Left cardiac atrium (tissue), 4 donors: Measurements from ENCODE around the gene CRYGN. TPM values are rescaled to one million over a fixed set of nuclear protein-coding genes. Genes with fewer than 3 reads are reported as not detected.

Experiments used
- ATAC-seq, 2 donors: fragments of 200-7000 bp; cut with Tn5 transposase; one replicate each; pipeline ENCODE4 v1.9.1; 2020; ENCODE audit warnings: mild to moderate bottlenecking in 2 of 2, moderate library complexity in 2 of 2
- DNase-seq: peaks from one replicate; pipeline ENCODE4 v3.0.0-alpha.2; 2020
- intact Hi-C, 2 donors: fragments of 100-400 bp; cut with DNase I; formaldehyde crosslinking; loops; one replicate each; pipeline versions ENCODE4 v1.14.1 to v1.15.1; 2022 to 2023
- long read RNA-seq: library from polyadenylated mRNA; unstranded; transcript quantifications from one replicate; pipeline ENCODE4 v2.0.0, GENCODE V29; 2021
- total RNA-seq, 2 donors: library from RNA; stranded (reverse); fragmentation: NEBNext Ultra II Directional; extraction: Animal tissue kit (Norgen Biotek cat#: 25700); gene quantifications; one replicate each; pipeline ENCODE4 v1.2.1, GENCODE V29; 2021
- donor health status: DM: no; HTN: yes; CAD: no.
- donor health status: DM: no; HTN: yes; CAD: no; lungs with severe emphysema.
- donor health status: DM: yes; HTN: yes; CAD: no.
- donor health status: Dilated cardiomyopathy.

Gene CRYGN, protein sequence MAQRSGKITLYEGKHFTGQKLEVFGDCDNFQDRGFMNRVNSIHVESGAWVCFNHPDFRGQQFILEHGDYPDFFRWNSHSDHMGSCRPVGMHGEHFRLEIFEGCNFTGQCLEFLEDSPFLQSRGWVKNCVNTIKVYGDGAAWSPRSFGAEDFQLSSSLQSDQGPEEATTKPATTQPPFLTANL
- total RNA-seq, result under 1 TPM; 0.24 to 0.53 TPM
- long read RNA-seq, partial matches to known transcripts, result 0 of 1 reads
- long read RNA-seq, other reads (novel, unspliced or antisense), result 1 of 1 reads

GRCh38 chr7:151439855-151440798 lies at the start of gene CRYGN:
CRYGN (minus strand) TSS chr7:151440141; CDS start chr7:151439917, 224 bp downstream.
- peak in 1 of 2 donors; percentile 23 for ATAC-seq
- intact Hi-C loops, result no loop called here

GRCh38 chr7:151489498-151489897 lies 49.6 kb upstream of the CRYGN start:
- no peak for DNase-seq
- intact Hi-C loops, result no loop called here
- ATAC-seq, result no peak

More at GRCh38 chr7:151439855-151440798, at the start of gene CRYGN:
- DNase-seq, result no peak

- intact Hi-C loops, result no loop called here
- no peak for DNase-seq
- ATAC-seq, result no peak
These were observed 48.2 kb upstream of the CRYGN start for GRCh38 chr7:151488096-151488495.

GRCh38 chr7:151487228-151487627 lies 47.3 kb upstream of the CRYGN start:
- no peak for ATAC-seq
- intact Hi-C loops, result no loop called here

GRCh38 chr7:151486074-151486473 lies 46.1 kb upstream of the CRYGN start:
- no peak for ATAC-seq
- intact Hi-C loops, result no loop called here
- no peak for DNase-seq

More at GRCh38 chr7:151487228-151487627, 47.3 kb upstream of the CRYGN start:
- DNase-seq, result no peak

DNA sequence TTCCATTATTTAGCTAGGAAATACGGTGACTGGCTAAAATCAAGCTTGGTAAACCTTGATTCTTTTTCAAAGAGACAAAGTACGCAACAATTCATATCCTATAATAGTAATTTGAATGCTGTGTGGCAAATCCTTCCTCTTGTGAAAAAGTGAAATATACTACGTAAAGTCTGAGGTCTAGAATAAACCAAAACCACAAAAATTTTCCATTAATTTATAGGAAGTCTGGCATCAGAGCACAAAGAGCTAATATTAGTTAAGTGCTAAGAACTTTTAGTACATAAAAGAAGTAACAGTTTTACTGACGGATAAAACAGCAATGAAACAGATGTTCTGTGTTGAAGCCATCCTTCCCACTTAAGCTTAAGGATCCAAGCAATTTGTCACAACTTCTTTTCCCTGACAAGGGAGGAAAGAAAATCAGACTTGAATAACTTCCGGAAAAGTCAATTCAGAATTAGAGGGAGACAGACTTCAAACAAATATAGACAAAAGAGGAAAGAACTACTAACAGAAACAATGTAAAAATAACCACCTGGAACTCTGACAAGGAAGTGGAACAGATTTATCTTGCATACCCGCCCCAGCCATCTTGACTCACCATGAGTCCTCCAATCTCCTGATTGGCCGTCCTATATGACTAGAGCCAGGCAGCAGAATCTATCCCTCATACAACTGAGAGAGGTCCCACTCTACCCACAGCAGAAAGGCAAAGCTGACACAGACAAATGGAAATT lies 45.2 kb upstream of the CRYGN start:
- peak in 1 of 2 donors; percentile 84 for ATAC-seq
- intact Hi-C loops, result no loop called here
- no peak for DNase-seq

- intact Hi-C loops, result no loop called here
- ATAC-seq, result no peak
- no peak for DNase-seq
These were observed 43.7 kb upstream of the CRYGN start for GRCh38 chr7:151483711-151483983.

DNA sequence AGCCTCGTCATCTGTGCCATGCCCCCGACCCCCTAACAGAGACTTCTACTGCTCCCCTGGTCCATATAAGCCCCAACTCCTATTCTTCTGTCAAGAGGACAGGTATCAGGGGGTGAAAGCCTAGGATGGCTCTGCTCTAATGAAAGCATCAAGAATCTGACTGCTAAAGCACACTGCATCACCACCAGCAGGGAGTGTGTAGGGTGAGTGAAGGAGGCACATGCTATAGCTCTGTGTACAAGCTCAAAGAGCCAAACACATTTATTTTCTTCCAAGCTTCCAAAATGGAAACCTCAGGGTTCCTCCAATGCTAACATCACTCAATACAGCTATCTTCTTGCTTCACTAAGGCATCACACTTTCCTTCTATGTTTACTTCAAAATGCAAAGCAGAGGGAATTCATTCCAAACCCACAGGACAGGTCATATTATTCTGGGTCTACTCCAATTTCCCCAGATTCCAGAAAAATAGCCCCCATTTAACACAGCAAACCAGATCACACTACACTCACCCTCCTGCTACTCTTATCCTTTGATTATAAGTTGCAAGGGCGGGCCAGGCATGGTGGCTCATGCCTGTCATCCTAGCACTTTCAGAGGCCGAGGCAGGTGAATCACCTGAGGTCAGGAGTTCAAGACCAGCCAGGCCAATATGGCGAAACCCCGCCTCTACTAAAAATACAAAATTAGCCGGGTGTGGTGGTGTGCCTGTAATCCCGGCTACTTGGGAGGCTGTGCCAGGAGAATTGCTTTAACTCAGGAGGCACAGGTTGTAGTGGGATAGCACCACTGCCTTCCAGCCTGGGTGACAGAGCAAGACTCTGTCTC lies 43.2 kb upstream of the CRYGN start:
- ATAC-seq, result no peak
- intact Hi-C loops, result no loop called here
- DNase-seq, result no peak

- intact Hi-C loops, result no loop called here
- DNase-seq (no peak), ATAC-seq (peak; percentile 20 to 50)
These were observed 41.9 kb upstream of the CRYGN start for GRCh38 chr7:151481650-151482505.

- intact Hi-C loops, result no loop called here
- ATAC-seq (no peak), DNase-seq (no peak)
These were observed 37.9 kb upstream of the CRYGN start for GRCh38 chr7:151477867-151478266.

DNA sequence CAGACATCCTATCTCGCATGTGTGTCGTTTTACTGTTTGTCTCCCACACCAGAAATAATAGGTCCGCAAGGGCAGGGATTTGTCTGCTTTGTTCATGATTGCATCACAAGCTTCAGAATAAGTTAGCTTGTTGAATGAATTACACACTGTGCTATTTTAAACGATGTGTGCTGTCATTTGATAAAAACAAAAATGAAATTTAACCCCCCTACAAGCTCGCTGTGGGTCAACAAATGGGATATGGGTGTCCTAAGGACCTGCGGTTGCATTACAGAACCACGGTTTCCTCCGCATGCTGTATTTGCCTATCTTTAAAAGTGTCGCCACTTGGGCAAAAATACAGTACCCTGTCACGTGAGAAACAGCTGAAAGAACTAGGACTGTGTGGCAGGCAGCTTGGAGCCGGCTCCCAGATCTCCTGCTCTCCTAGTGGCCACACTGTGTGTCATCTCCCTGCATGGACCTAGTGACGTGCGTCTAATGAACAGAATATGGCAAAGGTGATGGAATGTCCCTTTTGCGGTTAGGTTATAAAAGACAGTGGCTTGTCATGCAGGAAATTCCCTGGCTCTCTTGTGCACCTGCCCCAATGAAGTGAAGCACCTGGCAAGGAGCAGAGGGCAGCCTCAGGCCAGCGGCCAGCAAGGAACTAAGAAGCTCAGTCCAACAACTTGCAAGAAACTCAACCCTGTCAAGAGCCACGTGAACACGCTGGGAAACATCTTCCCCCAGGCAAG lies 32.9 kb upstream of the CRYGN start:
- DNase-seq (no peak), ATAC-seq (no peak)
- intact Hi-C loops, result no loop called here

DNA sequence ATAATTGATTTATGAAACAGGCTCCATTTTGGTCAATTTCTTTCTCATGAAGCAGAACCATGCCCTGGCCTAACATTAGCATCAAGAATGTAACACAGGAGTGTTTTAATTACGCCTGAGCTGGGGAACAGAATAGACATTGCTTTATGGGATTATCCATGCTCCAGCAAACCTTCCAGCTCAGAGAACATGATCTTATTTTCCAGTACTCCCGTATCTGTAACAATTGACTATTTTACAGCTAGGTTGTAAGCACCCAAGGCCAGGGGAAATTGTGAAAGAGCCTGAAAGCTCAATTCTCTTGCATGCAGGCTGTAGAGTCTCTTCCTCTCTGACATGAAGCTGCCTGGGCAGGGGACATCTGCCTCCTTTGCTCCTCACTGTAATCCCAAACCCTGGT lies 30.8 kb upstream of the CRYGN start:
- DNase-seq (no peak), ATAC-seq (no peak)
- intact Hi-C loops, result no loop called here

DNA sequence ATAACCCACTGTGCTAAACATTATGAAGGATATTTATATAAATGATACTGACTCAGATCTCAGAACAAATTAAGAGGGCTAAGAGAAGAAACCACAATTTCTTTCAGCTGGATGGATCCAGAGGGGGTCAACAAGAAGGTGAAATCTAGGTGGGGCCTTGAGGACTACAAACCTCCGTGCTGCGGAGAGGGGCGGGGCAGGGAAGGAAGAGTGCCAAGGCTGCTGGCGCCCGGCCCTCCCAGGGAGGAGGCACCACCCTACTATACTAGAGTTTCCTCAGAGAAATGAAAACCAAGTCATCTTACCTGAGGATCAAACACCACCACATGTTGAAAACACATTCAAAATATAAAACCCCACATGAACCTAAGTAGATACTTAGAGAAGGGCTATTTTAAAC lies 29.3 kb upstream of the CRYGN start:
- ATAC-seq, result peak; percentile 53 to 60
- intact Hi-C loops, result loop anchor here in 1 of 2 donors (10.0 kb wide), 1 partner anchor 286 kb away; no protein-coding TSS in a partner anchor
- DNase-seq, result no peak

- no peak for DNase-seq
- peak; percentile 30 to 51 for ATAC-seq
- intact Hi-C loops, result loop anchor here in 1 of 2 donors (10.0 kb wide), 1 partner anchor 286 kb away; no protein-coding TSS in a partner anchor
These were observed 28.5 kb upstream of the CRYGN start for GRCh38 chr7:151468217-151469018.

GRCh38 chr7:151465169-151465568 lies 25.2 kb upstream of the CRYGN start:
- DNase-seq (no peak), ATAC-seq (no peak)
- intact Hi-C loops, result loop anchor here in 1 of 2 donors (10.0 kb wide), 1 partner anchor 290 kb away; no protein-coding TSS in a partner anchor

- intact Hi-C loops, result loop anchor here (5.0 to 10.0 kb wide), 2 partner anchors 290 to 292 kb away; no protein-coding TSS in a partner anchor
- no peak for DNase-seq
- ATAC-seq, result no peak
These were observed 22.4 kb upstream of the CRYGN start for GRCh38 chr7:151462306-151462779.
